Endometrium (tissue), 2 donors: ENCODE measurements around the gene NRP2.
A peak's percentile ranks its signal among the peaks of the same experiment; 100 is the strongest.

Experiments used
- FAIRE-seq: peaks from 2 replicates; lab custom pipeline; 2012; peaks lifted over from hg19 to GRCh38; lab: Jason Lieb, UNC
- donor health status: control.
- donor health status: control.

NRP2 gene

DNA sequence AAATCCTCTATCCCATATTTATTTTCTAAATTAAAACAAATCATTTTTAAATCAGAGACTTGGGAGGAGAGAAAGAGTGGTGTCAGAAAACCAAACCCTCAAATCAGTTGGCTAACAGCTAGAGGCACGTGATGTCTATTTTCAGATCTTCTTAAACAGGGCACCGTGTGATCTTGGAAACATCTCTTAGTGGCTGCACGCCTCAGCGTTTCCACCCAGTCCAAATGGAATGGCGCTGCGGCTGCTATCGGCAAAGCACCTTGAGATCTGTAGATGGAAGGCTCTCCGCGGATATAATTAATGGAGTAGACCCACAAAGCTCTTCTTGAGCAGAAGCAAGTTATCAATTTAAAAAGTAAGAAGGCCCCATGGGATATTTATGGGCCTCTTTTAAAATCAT is 50.0 kb downstream of the NRP2 start:
- FAIRE-seq: no peak

DNA sequence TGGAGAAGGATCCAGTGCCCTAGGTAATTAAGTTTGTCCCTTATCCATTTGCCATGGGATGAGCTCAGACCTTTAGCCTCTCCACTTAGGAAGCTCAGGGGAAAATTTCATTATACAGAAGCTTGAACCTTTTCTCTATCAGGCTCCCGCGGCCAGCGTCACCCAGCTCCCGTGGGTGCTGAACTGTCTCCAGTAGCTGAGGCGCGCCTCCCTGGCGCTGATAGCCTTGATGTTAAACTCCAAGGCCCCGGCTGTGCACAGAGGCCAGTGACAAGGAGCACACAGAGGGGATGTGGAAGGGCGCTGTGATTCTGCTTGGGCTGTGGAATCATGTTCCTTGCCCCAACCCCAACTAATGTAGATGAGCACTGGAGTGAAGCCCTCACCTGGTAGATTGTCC is 50.8 kb downstream of the NRP2 start:
- FAIRE-seq: no peak

- no peak for FAIRE-seq
These were observed 51.3 kb downstream of the NRP2 start for GRCh38 chr2:205733648-205734047.

DNA sequence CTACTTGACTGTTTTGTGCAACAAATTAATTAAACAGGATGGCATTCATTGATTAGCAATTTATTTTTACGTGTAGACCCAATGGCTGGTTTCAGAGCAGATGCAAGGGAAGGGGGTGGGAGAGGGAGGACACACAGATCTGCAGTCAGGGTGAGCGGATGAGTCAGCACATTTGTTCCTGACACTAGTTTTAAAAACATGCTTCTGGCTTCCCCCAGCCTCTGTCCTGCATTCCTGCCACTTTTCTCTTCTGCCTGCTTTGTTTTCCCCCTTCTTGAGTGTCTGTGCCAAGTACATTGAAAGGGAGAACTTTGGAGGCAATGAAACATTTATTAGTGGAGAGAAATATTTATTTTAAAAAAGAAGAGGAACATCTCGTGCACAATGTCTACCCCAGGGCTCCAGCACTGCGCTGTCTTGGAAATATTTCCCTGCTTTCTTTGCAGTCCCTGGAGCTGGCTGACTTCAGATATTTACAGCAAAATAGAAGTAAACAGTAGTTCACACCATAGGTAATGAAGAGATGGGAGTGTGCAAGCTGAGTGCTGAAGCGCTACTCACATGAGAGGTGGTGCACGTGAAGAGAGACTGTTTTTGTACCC is 52.2 kb downstream of the NRP2 start:
- peak; percentile 33 for FAIRE-seq

DNA sequence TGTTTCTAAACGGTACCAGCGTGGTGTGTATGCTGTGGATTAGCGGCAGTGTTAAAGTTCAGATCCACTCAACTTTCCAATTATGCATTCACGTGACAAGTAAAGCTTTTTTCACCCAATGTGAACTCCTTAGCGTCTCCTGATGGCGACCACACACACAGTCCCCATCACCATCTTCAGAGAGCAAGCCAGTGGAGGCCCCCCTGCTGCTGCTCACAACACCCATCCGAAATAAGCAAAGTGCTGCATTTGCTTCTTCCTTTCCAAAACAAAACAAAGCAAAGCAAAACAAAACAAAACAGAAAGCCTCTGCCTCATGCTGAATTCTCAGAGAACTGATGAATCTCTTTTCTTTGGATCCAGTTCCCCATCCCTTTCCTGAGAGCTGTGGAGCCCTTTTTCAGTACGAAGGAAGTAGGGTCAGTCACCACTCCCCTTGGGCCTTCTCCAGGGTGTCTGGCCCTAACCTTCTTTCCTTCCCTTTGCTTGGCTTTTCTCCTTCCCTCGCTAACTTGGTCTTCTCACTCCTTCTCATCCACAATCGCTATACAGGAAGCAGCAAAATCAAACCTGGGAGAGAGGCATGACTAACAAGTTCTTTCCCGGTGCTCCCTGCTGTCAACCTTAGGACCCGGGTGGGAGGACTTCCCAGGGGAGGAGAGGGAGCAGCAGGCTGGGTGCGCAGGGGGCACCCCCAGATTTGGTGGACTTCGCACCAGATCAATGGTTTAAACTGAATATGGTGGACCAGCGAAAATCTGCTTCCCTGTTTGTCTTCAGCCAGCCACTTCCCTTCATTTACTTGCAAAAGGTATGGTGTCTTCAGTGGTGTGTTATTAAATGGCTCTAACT is 56.0 kb downstream of the NRP2 start:
- peak; percentile 67 for FAIRE-seq

DNA sequence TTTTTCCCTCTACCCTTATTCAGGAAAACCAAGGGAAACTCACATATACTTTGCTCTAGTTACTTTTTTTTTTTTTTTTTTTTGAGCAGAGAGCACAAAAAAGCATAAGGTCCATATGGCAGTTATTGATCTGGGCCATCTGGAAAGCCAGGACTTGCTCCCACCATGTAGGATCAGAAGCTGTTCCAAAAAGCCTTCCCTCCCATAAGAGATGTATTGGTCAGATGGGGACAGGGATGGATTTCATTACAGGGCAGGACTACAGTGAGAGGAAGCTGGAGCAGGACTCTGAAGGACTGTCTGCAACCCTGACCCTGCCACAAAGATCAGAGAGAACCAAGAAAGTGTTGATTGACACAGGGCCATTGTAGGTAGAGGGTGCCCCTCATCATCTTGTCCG is 57.3 kb downstream of the NRP2 start:
- FAIRE-seq: no peak

DNA sequence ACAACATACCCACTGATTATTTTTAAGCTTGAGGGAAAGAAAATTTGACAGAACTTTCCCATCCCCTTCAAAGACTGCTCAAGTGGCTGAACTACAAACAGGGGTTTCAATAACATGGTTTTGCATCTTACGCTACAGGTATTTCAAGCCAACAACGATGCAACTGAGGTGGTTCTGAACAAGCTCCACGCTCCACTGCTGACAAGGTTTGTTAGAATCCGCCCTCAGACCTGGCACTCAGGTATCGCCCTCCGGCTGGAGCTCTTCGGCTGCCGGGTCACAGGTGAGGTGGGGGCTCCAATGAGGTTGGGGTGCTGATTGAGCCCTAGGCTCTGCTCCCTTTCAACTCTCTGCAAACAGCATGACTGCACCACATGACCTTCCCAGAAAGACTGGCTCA is 58.1 kb downstream of the NRP2 start:
- no peak for FAIRE-seq

- FAIRE-seq: no peak
These were observed 59.1 kb downstream of the NRP2 start for GRCh38 chr2:205741256-205741978.

GRCh38 chr2:205743137-205743536 is 60.8 kb downstream of the NRP2 start:
- no peak for FAIRE-seq

DNA sequence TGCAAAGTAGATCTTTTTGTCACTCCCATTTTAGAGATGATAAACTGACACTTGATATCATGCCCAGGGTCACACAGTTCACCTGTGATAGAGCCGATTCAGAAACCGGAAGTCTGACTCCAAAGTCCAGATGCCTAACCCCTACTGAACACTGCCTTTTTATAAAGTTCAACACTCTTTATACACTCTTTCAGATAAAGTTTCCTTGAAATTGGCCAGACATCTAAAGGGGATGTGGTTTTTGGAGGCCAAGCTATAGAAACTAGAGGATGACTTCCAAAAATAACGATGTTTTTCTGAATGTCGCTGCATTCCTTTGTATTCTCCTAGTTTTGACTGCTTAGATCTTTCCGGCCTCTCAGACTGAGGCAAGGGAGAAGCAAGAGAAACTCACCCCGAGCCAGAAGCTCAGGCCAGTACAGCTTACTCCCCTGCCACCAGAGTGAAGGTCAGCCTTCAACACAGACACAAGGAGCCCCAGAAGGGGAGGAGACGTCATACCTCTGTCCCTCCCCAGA is 61.8 kb downstream of the NRP2 start:
- no peak for FAIRE-seq

GRCh38 chr2:205745661-205746419 is 63.5 kb downstream of the NRP2 start:
- FAIRE-seq: peak; percentile 59

- no peak for FAIRE-seq
These were observed 64.1 kb downstream of the NRP2 start for GRCh38 chr2:205746420-205746785.

- no peak for FAIRE-seq
These were observed 65.6 kb downstream of the NRP2 start for GRCh38 chr2:205747829-205748386.

- FAIRE-seq: no peak
These were observed 66.3 kb downstream of the NRP2 start for GRCh38 chr2:205748639-205749038.

GRCh38 chr2:205749078-205749477 is 66.8 kb downstream of the NRP2 start:
- FAIRE-seq: no peak

GRCh38 chr2:205750797-205751196 is 68.5 kb downstream of the NRP2 start:
- FAIRE-seq: no peak

DNA sequence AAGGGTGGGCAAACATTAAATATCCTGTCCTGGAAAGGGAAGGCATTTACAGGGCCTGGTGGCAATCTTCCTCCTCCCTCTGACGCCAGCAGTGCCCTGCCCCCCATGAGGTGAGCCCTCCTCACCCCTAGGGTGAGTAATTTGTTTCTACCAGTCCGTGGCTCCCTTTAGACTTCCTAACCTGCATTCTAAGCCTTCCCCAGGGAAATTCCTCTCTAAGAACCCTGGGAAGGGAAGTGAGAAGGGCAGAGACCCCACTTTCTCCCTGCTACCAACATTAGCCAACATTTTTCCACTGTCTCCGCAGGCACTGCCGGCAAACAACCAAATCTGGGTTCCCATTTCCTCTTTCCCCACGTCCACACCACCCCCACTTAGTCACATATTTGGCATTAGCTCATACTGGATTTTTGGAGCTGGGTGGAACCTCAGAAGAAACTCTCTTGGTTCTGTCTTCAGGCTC is 69.3 kb downstream of the NRP2 start:
- FAIRE-seq: no peak

GRCh38 chr2:205752296-205752820 is 70.1 kb downstream of the NRP2 start:
- FAIRE-seq: no peak

- FAIRE-seq: no peak
These were observed 70.6 kb downstream of the NRP2 start for GRCh38 chr2:205752924-205753323.

DNA sequence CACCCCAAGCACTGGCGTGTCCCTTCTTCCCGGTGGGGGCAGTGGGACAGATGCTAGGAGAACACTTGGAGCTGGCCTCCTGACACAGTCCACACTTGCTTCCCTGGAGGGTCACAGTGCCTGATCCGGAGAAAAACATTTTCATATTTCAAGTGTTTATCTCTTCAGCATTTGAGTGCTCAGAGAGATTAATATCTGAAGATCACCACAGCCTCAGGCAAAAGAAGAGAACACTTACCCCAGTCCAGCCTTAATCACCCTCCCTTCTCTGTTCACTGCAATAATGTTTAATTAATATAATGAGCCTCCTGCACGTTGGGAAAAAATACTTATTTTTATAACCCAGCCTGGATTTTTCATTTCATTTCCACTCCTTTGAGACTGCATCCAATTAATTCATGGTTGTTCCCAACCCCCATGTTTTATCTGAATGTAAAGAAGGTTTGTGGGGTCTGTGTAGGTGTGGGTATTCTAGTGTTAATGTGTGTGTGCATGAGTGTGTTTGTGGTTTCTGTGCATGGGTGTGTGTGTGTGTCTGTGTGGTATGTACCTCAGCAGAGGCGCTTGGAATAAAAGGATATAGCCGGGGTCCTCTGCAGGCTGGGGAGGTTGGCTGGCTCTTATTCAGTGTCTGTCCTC is 72.1 kb downstream of the NRP2 start:
- FAIRE-seq: no peak

DNA sequence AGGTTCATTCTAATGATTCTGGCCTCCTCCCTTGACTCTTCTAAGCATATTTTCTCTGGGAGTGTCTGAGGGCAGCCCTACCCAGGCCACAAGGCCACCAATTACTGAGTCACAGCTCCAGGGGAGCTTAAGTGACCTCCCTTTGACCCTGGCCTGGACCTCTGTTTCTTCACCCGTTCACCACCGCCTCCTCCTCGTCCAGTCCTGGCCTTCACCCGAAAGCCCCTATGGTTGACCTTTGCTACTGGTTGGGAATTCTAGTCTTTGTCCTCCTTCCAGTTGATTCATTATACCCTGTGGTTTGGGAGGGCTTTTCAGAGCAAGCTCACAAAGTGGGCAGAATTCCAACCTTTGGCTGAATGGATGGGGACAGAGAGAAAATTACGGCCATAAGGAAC is 72.6 kb downstream of the NRP2 start:
- FAIRE-seq: no peak
